B cell (primary cell): ENCODE measurements around the gene SPRY2.

ENCODE experiments used
- EZH2 ChIP-seq: IDR thresholded peaks from 2 replicates; pipeline ENCODE4 v1.6.1; 2012; ENCODE audit warnings: borderline replicate concordance, low read depth, mild to moderate bottlenecking, moderate library complexity, low read length; ENCODE audit not compliant: insufficient read depth, poor library complexity, severe bottlenecking
- TF ChIP-seq, protein P1 (sequence below): fragments of 200-600 bp; IDR thresholded peaks from one replicate; pipeline ENCODE4 v1.8.0; 2022; ENCODE audit warnings: antibody characterized with exemption, mild to moderate bottlenecking

DNA sequence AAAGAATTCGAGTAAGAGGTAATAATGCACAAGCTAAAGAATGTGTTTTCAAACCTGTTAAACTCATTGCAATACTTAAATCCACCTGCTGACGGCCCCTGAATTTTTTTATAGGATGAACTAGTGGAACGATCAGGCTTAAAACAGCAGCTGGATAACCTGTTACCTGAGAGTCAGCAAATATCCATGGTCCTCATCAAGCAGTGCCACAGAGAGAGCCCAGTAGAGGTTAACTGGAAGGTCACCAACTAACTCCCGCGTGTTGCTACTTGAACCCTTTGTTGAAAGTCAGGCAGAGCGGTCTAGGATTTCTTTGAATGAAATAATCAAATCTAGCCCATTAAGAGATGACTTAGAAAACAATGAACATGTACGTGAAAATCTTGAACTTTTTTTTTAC lies 47.6 kb upstream of the SPRY2 start:
- TF ChIP-seq, protein P1, sequence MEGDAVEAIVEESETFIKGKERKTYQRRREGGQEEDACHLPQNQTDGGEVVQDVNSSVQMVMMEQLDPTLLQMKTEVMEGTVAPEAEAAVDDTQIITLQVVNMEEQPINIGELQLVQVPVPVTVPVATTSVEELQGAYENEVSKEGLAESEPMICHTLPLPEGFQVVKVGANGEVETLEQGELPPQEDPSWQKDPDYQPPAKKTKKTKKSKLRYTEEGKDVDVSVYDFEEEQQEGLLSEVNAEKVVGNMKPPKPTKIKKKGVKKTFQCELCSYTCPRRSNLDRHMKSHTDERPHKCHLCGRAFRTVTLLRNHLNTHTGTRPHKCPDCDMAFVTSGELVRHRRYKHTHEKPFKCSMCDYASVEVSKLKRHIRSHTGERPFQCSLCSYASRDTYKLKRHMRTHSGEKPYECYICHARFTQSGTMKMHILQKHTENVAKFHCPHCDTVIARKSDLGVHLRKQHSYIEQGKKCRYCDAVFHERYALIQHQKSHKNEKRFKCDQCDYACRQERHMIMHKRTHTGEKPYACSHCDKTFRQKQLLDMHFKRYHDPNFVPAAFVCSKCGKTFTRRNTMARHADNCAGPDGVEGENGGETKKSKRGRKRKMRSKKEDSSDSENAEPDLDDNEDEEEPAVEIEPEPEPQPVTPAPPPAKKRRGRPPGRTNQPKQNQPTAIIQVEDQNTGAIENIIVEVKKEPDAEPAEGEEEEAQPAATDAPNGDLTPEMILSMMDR, result no peak
- no peak for TF ChIP-seq EZH2
